GM23338 (cell line): ENCODE results near the gene TBC1D9B. TPM values are rescaled to one million over a fixed set of nuclear protein-coding genes. Genes with fewer than 3 reads are reported as not detected.

Experiments used
- ATAC-seq: fragments of 200-7000 bp; cut with Tn5 transposase; 3 replicates; pipeline ENCODE4 v1.9.1; 2020
- DNase-seq: peaks from one replicate; pipeline ENCODE4 v3.0.0-alpha.2; 2015; ENCODE audit warnings: low spot score
- H2AFZ ChIP-seq: fragments of 200-600 bp; sonication (generic); 2 replicates; pipeline ENCODE4 v1.8.0; 2016; ENCODE audit warnings: antibody characterized with exemption, mild to moderate bottlenecking, moderate library complexity
- H3F3A ChIP-seq: fragments of 200-600 bp; sonication (generic); replicated peaks from 2 replicates; pipeline ENCODE4 v1.8.0; 2017; ENCODE audit warnings: antibody characterized with exemption, mixed run types, low read depth
- H3K27ac ChIP-seq: fragments of 200-600 bp; sonication (generic); 2 replicates; pipeline ENCODE4 v1.6.1; 2016; ENCODE audit warnings: low read depth
- H3K27me3 ChIP-seq: fragments of 200-600 bp; sonication (generic); 2 replicates; pipeline ENCODE4 v1.8.0; 2016; ENCODE audit warnings: mild to moderate bottlenecking, mixed run types, moderate library complexity; ENCODE audit not compliant: insufficient read depth
- H3K36me3 ChIP-seq: fragments of 200-600 bp; sonication (generic); 2 replicates; pipeline ENCODE4 v1.8.0; 2016; ENCODE audit warnings: mild to moderate bottlenecking; ENCODE audit not compliant: insufficient read depth
- H3K4me1 ChIP-seq: fragments of 200-600 bp; sonication (generic); 2 replicates; pipeline ENCODE4 v1.8.0; 2016; ENCODE audit warnings: mild to moderate bottlenecking, moderate library complexity; ENCODE audit not compliant: insufficient read depth
- H3K4me2 ChIP-seq: fragments of 200-600 bp; sonication (generic); 2 replicates; pipeline ENCODE4 v1.7.1; 2017; ENCODE audit warnings: mixed run types
- H3K4me3 ChIP-seq: fragments of 200-600 bp; sonication (generic); 2 replicates; pipeline ENCODE4 v1.6.1; 2016; ENCODE audit warnings: mixed run types
- H3K79me2 ChIP-seq: fragments of 200-600 bp; sonication (generic); replicated peaks from 2 replicates; pipeline ENCODE4 v1.8.0; 2017; ENCODE audit warnings: mild to moderate bottlenecking; ENCODE audit not compliant: insufficient read depth
- H3K9me2 ChIP-seq: fragments of 200-600 bp; sonication (generic); 2 replicates; pipeline ENCODE4 v1.8.0; 2017; ENCODE audit not compliant: insufficient read depth
- H4K20me1 ChIP-seq: fragments of 200-600 bp; sonication (generic); replicated peaks from 2 replicates; pipeline ENCODE4 v1.8.0; 2017; ENCODE audit warnings: mild to moderate bottlenecking; ENCODE audit not compliant: insufficient read depth
- H3K27ac Mint-ChIP-seq: 2 replicates; pipeline ENCODE4 v1.8.0; 2020; ENCODE audit warnings: inconsistent platforms, mild to moderate bottlenecking, moderate library complexity, mixed read lengths
- H3K27me3 Mint-ChIP-seq: 3 replicates; pipeline ENCODE4 v1.8.0; 2022; ENCODE audit warnings: low read depth, mild to moderate bottlenecking, moderate library complexity, mixed read lengths, inconsistent platforms; ENCODE audit not compliant: insufficient read depth, poor library complexity
- H3K36me3 Mint-ChIP-seq: 3 replicates; pipeline ENCODE4 v1.8.0; 2021; ENCODE audit warnings: low read depth, mild to moderate bottlenecking, inconsistent platforms, moderate library complexity, mixed read lengths
- H3K4me1 Mint-ChIP-seq: 3 replicates; pipeline ENCODE4 v1.8.0; 2020; ENCODE audit warnings: mild to moderate bottlenecking, inconsistent platforms, mixed read lengths
- H3K4me3 Mint-ChIP-seq: 3 replicates; pipeline ENCODE4 v1.8.0; 2021; ENCODE audit warnings: moderate library complexity, mild to moderate bottlenecking, inconsistent platforms, mixed read lengths
- H3K9me3 Mint-ChIP-seq: 3 replicates; pipeline ENCODE4 v1.8.0; 2020; ENCODE audit warnings: moderate library complexity, mild to moderate bottlenecking, inconsistent platforms, mixed read lengths
- CREB1 ChIP-seq: fragments of 250-450 bp; sonication (Bioruptor Pico); IDR thresholded peaks from 2 replicates; pipeline ENCODE4 v1.5.0; 2020; ENCODE audit warnings: low read depth, mild to moderate bottlenecking, moderate library complexity
- CTCF ChIP-seq, 2 experiments: fragments of 200-600 bp in 1 of 2; sonication (generic) in 1 of 2; conservative IDR thresholded peaks; 2 replicates each; pipeline versions ENCODE4 v1.5.1 to v1.6.1; 2016 to 2017; ENCODE audit warnings: antibody characterized with exemption in 2 of 2, low read depth in 2 of 2, mild to moderate bottlenecking in 2 of 2, moderate library complexity in 1 of 2
- ETS1 ChIP-seq: IDR thresholded peaks from 2 replicates; pipeline ENCODE4 v1.6.1; 2016; ENCODE audit warnings: antibody characterized with exemption
- EZH2 ChIP-seq: fragments of 200-600 bp; sonication (generic); IDR thresholded peaks from one replicate; pipeline ENCODE4 v1.8.0; 2017; ENCODE audit warnings: antibody characterized with exemption, mild to moderate bottlenecking, low read depth; ENCODE audit not compliant: unreplicated experiment
- EZH2phosphoT487 ChIP-seq: fragments of 200-600 bp; sonication (generic); IDR thresholded peaks from one replicate; pipeline ENCODE4 v1.8.1; 2018; ENCODE audit warnings: antibody characterized with exemption; ENCODE audit not compliant: unreplicated experiment
- JUNB ChIP-seq: IDR thresholded peaks from one replicate; pipeline ENCODE4 v1.6.1; 2016; ENCODE audit warnings: antibody characterized with exemption; ENCODE audit not compliant: unreplicated experiment
- NANOG ChIP-seq: IDR thresholded peaks from 2 replicates; pipeline ENCODE4 v1.6.1; 2016; ENCODE audit warnings: antibody characterized with exemption, borderline replicate concordance
- REST ChIP-seq: IDR thresholded peaks from one replicate; pipeline ENCODE4 v1.6.1; 2018; ENCODE audit warnings: antibody characterized with exemption; ENCODE audit not compliant: unreplicated experiment
- STAT1 ChIP-seq: IDR thresholded peaks from one replicate; pipeline ENCODE4 v1.6.1; 2016; ENCODE audit warnings: antibody characterized with exemption; ENCODE audit not compliant: unreplicated experiment
- ZNF331 ChIP-seq: fragments of 250-450 bp; sonication (Bioruptor Pico); IDR thresholded peaks from 2 replicates; pipeline ENCODE4 v1.5.0; 2020; ENCODE audit warnings: low read depth, mild to moderate bottlenecking, moderate library complexity
- ZNF462 ChIP-seq: fragments of 250-450 bp; sonication (Bioruptor Pico); IDR thresholded peaks from 2 replicates; pipeline ENCODE4 v1.5.0; 2020; ENCODE audit warnings: mild to moderate bottlenecking, moderate library complexity
- polyA plus RNA-seq: library from polyadenylated mRNA; unstranded; fragments of >200 nt; fragmentation: Nextera tagmentation; extraction: Ambion mirVana; gene quantifications from 2 replicates; pipeline ENCODE4 v1.2.1, GENCODE V29; 2016
- total RNA-seq: library from RNA; depleted of rRNA; stranded (reverse); fragments of >200 nt; shearing (Covaris generic); gene quantifications from 2 replicates; pipeline ENCODE4 v1.2.3, GENCODE V29; 2014

TBC1D9B gene
- total and polyA plus RNA-seq, 2 experiments from 2014 or later = 19.0 to 38.0 TPM

GRCh38 chr5:179915406-179915935 lies 7.8 kb upstream of the TBC1D9B start:
- no peak overlapping the region for H3K4me3 Mint-ChIP-seq
- H3K27ac Mint-ChIP-seq = no peak overlapping the region
- ATAC-seq = no peak
- Histone ChIP-seq H4K20me1 (no peaks in the 10 kb centered on the region), H3K27ac (no peak overlapping the region), H3K36me3 (no peaks in the 10 kb centered on the region), H3K4me2 (no peak overlapping the region), H3K4me1 (peaks cover 6% of the 10 kb centered on the region), H3K27me3 (no peaks in the 10 kb centered on the region), H3K79me2 (no peaks in the 10 kb centered on the region), H2AFZ (no peak overlapping the region), H3K4me3 (no peak overlapping the region), H3F3A (no peaks in the 10 kb centered on the region), H3K9me2 (no peaks in the 10 kb centered on the region)
- peaks cover 15% of the 10 kb centered on the region for H3K27me3 Mint-ChIP-seq
- H3K36me3 Mint-ChIP-seq = no peaks in the 10 kb centered on the region
- TF ChIP-seq ZNF331 (CRISPR knock-in tag) = no peak
- no peak for TF ChIP-seq CTCF (conservative IDR thresholded peaks at IDR 0.05; ENCODE audit: low read depth in 2 of 2)
- no peak for TF ChIP-seq ZNF462 (CRISPR knock-in tag)
- no peak for TF ChIP-seq NANOG
- TF ChIP-seq CREB1 (CRISPR knock-in tag) = no peak
- no peak for TF ChIP-seq EZH2phosphoT487
- TF ChIP-seq JUNB = no peak
- no peak for TF ChIP-seq REST
- no peak for TF ChIP-seq STAT1
- TF ChIP-seq ETS1 = no peak
- TF ChIP-seq EZH2 = no peak
- DNase-seq = no peak
- peaks cover 34% of the 10 kb centered on the region for H3K4me1 Mint-ChIP-seq
- no peaks in the 10 kb centered on the region; the same call in 2 of the 3 replicates for H3K9me3 Mint-ChIP-seq
